Femur (tissue), 1 donor: ENCODE data around the gene KCNIP1.

ENCODE experiments used
- DNase-seq: peaks from one replicate; pipeline ENCODE4 v3.0.0-alpha.2; 2017

The KCNIP1 gene

DNA sequence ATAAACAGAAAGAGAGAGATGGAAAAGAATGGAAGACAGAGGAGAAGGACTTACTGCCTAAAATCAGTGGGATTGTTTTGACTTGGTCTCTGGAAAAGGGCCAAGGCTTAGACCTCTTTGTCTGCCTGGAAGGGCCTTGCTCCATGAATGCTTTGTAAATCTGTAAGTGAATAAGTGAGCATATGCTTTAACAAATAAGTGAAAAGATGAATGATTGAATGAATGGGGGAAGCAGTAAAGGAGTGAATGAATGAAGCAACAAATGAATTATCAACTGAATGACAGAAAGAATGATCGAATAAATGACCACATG is 5.5 kb downstream of the KCNIP1 start:
- DNase-seq, result no peak

DNA sequence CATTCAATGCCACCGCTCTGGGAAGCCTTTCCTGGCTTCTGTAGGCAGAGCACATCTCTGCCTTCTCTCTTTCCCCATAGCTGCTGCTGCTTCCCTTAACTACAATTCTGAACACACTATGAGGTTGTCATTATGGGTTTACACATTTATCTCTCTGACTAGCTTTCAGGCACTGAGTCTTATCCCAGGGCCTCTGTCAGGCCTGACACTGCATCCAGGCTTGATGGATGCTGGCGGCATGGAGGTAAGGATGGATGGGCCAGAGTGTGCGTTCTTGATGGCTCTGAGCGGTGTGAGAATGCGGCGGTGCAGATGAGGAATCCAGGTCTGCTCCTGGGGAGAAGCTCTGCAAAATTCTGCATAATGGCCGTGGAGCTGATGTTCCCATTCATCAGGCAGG is 6.3 kb downstream of the KCNIP1 start:
- no peak for DNase-seq

- DNase-seq, result no peak
These were observed 6.7 kb downstream of the KCNIP1 start for GRCh38 chr5:170510559-170510958.

DNA sequence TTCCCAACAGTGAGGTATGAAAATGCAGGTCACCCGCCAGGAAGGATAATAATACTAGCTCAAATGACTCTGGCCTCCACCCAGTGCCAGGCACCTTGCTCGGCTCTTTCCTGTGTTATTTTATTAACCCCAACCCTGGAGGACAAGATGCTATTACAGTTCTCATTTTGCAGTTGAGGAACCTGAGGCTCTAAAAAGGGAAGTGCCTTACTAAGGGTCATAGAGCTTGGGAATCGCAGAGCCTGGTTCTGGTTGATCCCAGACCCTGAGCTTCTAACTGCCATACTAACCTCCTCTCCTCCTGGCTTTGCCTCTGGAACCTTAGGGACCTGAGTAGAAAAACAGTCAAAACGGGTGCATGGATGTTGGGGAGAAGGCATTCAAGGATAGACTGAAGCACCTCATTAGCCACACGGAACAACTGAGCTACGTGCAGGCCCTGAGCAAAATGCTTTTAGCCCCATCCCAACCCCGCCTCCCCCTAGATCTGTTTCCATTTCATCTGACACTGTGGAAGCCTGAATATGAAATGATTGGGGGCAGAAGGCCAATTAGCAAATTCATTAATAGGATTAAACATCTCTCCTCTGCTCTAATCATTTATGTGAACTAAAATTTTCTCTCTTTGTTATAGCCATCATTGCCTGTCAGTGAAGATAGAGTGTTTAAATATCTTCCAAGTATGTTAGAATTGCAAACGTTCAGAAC is 7.9 kb downstream of the KCNIP1 start:
- DNase-seq, result no peak

GRCh38 chr5:170513856-170514525 is 10.2 kb downstream of the KCNIP1 start:
- no peak for DNase-seq

DNA sequence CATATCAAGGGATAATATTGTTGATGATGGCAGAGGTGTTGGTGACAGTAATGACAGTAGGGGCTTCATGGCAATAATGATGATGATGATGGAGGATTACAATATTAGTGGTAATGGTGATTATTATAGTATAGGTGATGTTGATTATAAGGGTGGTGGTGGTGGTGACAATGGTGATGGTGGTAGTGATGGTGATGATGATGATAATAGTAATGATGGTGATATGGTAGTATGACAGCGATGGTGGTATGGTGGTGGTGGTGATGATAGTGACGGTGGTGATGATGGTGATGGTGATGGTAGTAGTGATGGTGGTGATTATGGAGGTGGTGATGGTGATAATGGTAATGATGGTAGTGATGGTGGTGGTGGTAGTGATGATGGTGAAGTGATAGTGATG is 13.6 kb downstream of the KCNIP1 start:
- DNase-seq, result no peak

DNA sequence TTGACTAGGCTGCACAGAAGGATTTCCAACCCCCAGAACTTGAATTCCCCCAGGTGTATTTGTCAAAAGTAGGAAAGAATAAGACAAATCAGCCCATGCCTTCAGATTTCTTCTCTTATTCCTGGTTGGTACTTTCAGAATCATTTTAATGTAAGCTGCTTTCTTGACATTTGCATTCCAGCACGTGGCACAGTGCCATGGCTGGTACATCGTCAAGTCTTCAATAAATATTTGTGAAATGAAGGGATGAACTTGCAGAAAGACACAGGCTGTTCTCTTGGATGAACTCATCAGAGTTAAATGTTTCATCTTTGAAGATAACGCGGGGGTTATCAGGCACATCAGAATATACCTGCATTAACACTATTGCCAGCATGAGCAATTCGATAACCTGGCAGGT is 14.5 kb downstream of the KCNIP1 start:
- no peak for DNase-seq

DNA sequence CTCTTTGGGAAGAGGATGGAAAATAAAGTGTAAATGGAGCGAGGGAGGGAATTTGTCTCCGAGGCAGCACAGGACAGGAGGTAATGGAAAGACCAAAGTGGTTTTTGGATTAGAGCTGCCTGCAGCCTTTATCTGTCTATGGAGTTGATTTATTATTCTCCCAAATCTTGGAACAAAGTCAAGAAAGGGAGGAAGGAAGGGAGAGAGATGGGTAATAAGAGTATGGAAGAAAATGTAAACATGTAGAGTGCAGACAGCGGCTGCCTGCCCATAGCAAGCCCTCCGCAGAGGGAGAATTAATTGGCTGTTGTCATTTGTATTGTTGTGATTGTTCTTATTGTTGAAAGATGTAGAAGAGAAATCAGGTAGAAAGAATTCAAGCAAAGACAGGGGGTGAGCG is 15.7 kb downstream of the KCNIP1 start:
- no peak for DNase-seq

DNA sequence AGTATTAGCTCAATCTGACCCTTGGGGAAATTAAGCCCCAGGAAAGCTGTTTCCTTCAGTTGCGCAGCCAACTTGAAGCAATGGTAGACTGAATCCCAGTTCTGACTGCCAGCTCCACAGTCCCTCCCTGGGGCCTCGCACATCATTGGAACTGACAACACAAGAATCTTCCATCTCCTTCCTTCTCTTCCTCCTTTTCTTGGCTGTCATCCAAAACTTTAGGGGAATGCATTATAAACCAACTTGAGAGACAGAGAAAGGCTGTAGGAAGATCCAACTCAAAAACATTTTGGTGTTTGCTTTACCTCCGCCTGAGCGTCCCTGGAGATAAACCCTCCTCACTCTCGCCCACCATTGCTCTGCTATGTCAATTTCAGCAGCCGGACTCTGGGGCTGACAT is 16.6 kb downstream of the KCNIP1 start:
- DNase-seq, result no peak

- DNase-seq, result peak; percentile 56
These were observed 18.7 kb downstream of the KCNIP1 start for GRCh38 chr5:170522211-170523141.

GRCh38 chr5:170523142-170523551 is 19.3 kb downstream of the KCNIP1 start:
- DNase-seq, result peak; percentile 80

- no peak for DNase-seq
These were observed 20.0 kb downstream of the KCNIP1 start for GRCh38 chr5:170523830-170524229.

- no peak for DNase-seq
These were observed 20.8 kb downstream of the KCNIP1 start for GRCh38 chr5:170524576-170524975.

DNA sequence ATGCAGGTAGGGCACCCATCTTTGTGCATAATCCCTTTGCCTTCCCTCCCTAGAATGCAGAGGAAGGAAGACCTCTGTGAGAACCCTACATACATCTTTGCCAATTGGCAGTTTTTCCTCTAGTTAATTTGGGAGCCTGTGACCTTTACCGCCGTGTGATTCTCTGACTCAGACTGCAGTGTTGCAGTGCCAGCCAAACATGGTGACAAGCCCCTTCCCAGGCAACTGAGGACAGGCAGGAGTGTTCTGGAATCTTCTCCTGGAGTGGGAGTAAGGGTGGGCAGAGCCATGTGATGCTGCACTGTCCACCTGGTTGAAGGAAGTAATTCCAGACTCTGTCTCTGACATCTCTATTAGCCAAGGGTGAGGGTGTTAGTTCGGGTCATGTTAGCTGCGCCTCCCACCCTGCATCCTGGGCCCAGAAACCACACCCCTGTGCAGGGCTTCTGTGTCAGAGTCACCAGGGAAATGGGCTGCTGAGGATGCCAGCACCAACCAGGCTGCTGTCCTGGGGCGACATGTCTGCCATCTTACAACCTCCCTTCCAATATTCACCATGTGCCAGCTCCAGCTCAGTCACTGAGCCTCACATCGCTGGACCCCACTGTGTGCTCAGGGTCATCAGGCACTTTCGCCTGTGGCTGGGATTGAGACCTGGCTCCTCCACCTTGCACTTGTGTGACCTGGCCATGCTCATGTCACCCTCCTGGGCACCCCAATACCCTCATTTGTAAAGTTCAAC is 21.8 kb downstream of the KCNIP1 start:
- no peak for DNase-seq

GRCh38 chr5:170527991-170528390 is 24.2 kb downstream of the KCNIP1 start:
- no peak for DNase-seq

GRCh38 chr5:170528976-170529375 is 25.2 kb downstream of the KCNIP1 start:
- no peak for DNase-seq

- no peak for DNase-seq
These were observed 29.1 kb downstream of the KCNIP1 start for GRCh38 chr5:170532935-170533334.

DNA sequence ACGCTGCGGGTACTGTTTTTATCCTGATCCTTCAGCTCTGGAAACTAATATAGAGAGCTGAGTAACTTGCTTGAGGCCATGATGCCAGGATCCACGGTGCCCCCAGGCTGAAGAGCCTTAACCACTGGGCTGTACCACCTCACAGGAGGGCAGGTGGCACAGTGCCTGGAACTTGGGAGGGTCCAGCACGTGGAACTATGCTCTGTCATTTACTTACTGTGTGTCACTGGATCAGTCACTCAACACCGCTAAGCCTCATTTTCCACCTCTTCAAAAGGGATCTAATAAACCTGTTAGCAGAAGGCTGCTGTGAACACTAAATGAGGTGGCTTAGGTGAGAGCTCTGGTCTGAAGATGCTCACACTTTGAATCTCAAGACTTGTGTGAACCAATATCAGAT is 29.6 kb downstream of the KCNIP1 start:
- no peak for DNase-seq

GRCh38 chr5:170534177-170534576 is 30.4 kb downstream of the KCNIP1 start:
- DNase-seq, result no peak

DNA sequence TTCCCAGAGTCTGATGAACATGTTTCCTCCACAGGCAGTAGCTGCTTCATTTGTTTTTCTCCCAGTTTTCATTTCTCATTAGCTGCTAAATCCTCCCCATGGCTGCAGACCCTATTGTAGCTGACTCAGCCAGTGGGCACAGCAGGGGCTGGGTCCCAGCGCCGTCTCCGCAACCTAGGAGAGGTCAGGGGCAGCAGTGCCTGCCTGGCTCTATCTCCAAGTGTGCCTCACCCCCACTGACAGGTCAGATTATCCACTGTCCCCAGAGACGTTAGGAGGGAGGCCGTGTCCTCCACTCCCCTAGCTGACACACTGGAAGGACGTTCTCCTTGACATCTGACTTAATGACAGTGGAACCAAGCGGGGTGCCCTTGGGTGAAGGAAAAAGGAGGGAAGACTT is 31.1 kb downstream of the KCNIP1 start:
- no peak for DNase-seq

DNA sequence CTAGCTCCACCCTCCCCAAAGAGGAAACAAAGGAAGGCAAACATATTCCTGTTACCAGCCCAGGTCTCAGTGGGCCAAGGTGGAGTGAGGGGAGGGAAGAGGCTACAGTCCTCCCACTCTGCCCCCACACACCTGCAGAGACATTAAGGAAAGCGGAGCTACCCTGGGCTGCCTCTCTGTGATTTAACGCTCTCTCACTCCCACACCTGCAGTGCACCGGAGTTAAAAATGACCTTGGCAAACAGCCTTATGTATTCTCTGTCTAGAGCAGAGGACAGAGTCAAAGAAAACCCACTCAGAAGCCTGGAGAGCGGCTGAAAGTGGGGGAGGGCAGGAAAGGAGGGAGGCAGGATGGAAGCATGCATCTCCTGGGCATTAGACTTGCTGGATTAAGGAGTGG is 32.7 kb downstream of the KCNIP1 start:
- DNase-seq, result no peak

- DNase-seq, result no peak
These were observed 33.8 kb downstream of the KCNIP1 start for GRCh38 chr5:170537451-170538095.

- DNase-seq, result no peak
These were observed 34.3 kb downstream of the KCNIP1 start for GRCh38 chr5:170538096-170538465.
